Measurements from ENCODE around the gene NLGN4Y. TPM values are rescaled to one million over a fixed set of nuclear protein-coding genes. Genes with fewer than 3 reads are reported as not detected.

Gene NLGN4Y
- total and polyA plus RNA-seq, 2 experiments from 2014 or later = 10.9 to 73.6 TPM

DNA sequence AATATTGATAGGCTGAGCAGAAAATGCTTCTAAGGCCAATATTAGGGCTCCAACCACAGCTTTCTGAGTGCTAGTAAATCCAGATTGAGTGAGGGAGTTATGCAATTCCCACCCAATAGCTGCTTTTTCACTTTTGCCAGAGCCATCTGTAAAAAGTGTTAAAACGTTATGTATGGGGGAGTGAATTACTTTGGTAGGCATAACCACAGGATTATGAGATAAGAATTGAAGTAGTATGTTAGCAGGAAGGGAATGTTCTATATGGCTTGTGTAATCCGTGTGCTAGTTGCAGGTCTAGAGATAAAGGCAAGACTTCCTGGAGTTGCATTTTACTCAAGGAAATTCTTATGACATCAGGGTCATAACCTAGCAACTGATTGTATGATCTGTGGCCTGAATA, 347.6 kb downstream of the NLGN4Y start (continued):
- TF ChIP-seq, protein P1, sequence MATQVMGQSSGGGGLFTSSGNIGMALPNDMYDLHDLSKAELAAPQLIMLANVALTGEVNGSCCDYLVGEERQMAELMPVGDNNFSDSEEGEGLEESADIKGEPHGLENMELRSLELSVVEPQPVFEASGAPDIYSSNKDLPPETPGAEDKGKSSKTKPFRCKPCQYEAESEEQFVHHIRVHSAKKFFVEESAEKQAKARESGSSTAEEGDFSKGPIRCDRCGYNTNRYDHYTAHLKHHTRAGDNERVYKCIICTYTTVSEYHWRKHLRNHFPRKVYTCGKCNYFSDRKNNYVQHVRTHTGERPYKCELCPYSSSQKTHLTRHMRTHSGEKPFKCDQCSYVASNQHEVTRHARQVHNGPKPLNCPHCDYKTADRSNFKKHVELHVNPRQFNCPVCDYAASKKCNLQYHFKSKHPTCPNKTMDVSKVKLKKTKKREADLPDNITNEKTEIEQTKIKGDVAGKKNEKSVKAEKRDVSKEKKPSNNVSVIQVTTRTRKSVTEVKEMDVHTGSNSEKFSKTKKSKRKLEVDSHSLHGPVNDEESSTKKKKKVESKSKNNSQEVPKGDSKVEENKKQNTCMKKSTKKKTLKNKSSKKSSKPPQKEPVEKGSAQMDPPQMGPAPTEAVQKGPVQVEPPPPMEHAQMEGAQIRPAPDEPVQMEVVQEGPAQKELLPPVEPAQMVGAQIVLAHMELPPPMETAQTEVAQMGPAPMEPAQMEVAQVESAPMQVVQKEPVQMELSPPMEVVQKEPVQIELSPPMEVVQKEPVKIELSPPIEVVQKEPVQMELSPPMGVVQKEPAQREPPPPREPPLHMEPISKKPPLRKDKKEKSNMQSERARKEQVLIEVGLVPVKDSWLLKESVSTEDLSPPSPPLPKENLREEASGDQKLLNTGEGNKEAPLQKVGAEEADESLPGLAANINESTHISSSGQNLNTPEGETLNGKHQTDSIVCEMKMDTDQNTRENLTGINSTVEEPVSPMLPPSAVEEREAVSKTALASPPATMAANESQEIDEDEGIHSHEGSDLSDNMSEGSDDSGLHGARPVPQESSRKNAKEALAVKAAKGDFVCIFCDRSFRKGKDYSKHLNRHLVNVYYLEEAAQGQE (IDR thresholded peaks at IDR 0.05; ENCODE audit: unreplicated experiment) = no peak
